Prostate gland (tissue), 2 donors: ENCODE results near the gene CSAD.

Experiments
- POLR2A ChIP-seq: fragments of 450-650 bp; IDR thresholded peaks from one replicate; pipeline ENCODE4 v1.6.1; 2016; ENCODE audit warnings: antibody characterized with exemption, mild to moderate bottlenecking
- POLR2AphosphoS5 ChIP-seq: sonication (generic); formaldehyde crosslinking; IDR thresholded peaks from one replicate; pipeline ENCODE4 v1.6.1; 2017; ENCODE audit warnings: antibody characterized with exemption
- TF ChIP-seq, protein P1 (sequence below), 4 experiments: fragments of 200-600 bp in 2 of 4; fragments of 450-650 bp in 2 of 4; sonication (generic) in 2 of 4; IDR thresholded peaks; 1 replicate in 3 of 4; 2 replicates in 1 of 4; pipeline ENCODE4 v1.5.1; 2016 to 2019; ENCODE audit warnings: antibody characterized with exemption in 4 of 4, mild to moderate bottlenecking in 2 of 4, moderate library complexity in 2 of 4

DNA sequence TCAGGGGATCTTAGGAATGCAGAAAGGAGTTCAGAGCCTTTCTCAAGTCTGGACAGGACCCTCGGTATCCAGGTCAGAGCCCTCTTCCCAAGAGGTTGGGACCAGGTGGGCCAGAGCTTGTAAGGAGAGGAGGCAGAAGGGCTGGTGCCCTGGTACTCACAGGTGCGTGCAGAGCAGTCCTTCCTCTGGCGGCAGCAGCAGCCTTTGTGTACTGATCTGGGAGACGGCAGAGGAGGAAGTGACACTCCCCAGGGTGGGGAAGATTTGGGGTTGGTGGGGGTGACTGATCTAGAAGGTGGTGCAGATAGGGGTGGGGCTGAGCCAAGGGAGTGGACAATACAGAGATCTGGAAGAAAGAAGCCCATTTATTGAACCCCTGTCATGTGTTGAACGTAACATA is 26.3 kb upstream of the CSAD start, which contains the start of gene ITGB7:
- TF ChIP-seq POLR2AphosphoS5: no peak
- TF ChIP-seq, protein P1, sequence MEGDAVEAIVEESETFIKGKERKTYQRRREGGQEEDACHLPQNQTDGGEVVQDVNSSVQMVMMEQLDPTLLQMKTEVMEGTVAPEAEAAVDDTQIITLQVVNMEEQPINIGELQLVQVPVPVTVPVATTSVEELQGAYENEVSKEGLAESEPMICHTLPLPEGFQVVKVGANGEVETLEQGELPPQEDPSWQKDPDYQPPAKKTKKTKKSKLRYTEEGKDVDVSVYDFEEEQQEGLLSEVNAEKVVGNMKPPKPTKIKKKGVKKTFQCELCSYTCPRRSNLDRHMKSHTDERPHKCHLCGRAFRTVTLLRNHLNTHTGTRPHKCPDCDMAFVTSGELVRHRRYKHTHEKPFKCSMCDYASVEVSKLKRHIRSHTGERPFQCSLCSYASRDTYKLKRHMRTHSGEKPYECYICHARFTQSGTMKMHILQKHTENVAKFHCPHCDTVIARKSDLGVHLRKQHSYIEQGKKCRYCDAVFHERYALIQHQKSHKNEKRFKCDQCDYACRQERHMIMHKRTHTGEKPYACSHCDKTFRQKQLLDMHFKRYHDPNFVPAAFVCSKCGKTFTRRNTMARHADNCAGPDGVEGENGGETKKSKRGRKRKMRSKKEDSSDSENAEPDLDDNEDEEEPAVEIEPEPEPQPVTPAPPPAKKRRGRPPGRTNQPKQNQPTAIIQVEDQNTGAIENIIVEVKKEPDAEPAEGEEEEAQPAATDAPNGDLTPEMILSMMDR (IDR thresholded peaks at IDR 0.05): no peak
- TF ChIP-seq POLR2A: no peak
